K562 (cell line): ENCODE results near the gene ILKAP. TPM values are rescaled to one million over a fixed set of nuclear protein-coding genes. Genes with fewer than 3 reads are reported as not detected.

Experiments used
- ATF4 ChIP-seq: fragments of 450-650 bp; formaldehyde crosslinking; IDR thresholded peaks from 2 replicates; pipeline ENCODE4 v1.4.0; 2022; ENCODE audit warnings: mild to moderate bottlenecking, moderate library complexity
- CBX1 ChIP-seq: sonication (generic); IDR thresholded peaks from 2 replicates; pipeline ENCODE4 v1.6.1; 2016; ENCODE audit warnings: antibody characterized with exemption, low read depth, mild to moderate bottlenecking
- CCNT2 ChIP-seq: IDR thresholded peaks from 2 replicates; pipeline ENCODE4 v1.6.1; 2011; ENCODE audit warnings: borderline replicate concordance, low read depth, mild to moderate bottlenecking, moderate library complexity, mixed read lengths, low read length; ENCODE audit not compliant: insufficient read length; ENCODE audit errors: extremely low read depth
- DNMT1 ChIP-seq: fragments of 450-650 bp; IDR thresholded peaks from 2 replicates; pipeline ENCODE4 v1.6.1; 2016; ENCODE audit warnings: antibody characterized with exemption, mild to moderate bottlenecking
- EP400 ChIP-seq: fragments of 450-650 bp; IDR thresholded peaks from 2 replicates; pipeline ENCODE4 v1.6.1; 2017; ENCODE audit warnings: antibody characterized with exemption, mild to moderate bottlenecking, moderate library complexity
- FOSL1 ChIP-seq: fragments of 200-800 bp; sonication (Bioruptor generic); conservative IDR thresholded peaks from 2 replicates; pipeline ENCODE4 v1.6.1; 2016; ENCODE audit warnings: missing genetic modification characterization, missing compliant biosample characterization
- GABPB1 ChIP-seq: sonication (generic); formaldehyde crosslinking; IDR thresholded peaks from 2 replicates; pipeline ENCODE4 v1.8.0; 2022; ENCODE audit warnings: mild to moderate bottlenecking, missing genetic modification reagents
- GABPB2 ChIP-seq: fragments of 250-450 bp; sonication (Bioruptor Pico); conservative IDR thresholded peaks from 2 replicates; pipeline ENCODE4 v1.5.1; 2021; ENCODE audit warnings: mild to moderate bottlenecking
- HOMEZ ChIP-seq: fragments of 250-450 bp; sonication (Bioruptor Pico); IDR thresholded peaks from 2 replicates; pipeline ENCODE4 v1.4.0; 2020; ENCODE audit warnings: mild to moderate bottlenecking, moderate library complexity
- IRF9 ChIP-seq: fragments of 450-650 bp; IDR thresholded peaks from 2 replicates; pipeline ENCODE4 v1.6.1; 2016; ENCODE audit warnings: missing biosample characterization, missing genetic modification characterization
- MIER1 ChIP-seq: fragments of 450-650 bp; IDR thresholded peaks from 2 replicates; pipeline ENCODE4 v1.6.1; 2016; ENCODE audit warnings: antibody characterized with exemption, mild to moderate bottlenecking, low read depth
- PHF20 ChIP-seq: fragments of 450-650 bp; IDR thresholded peaks from 2 replicates; pipeline ENCODE4 v1.6.1; 2018; ENCODE audit not compliant: partially characterized antibody
- SAP30 ChIP-seq: fragments of 200-600 bp; sonication (generic); IDR thresholded peaks from 2 replicates; pipeline ENCODE4 v1.6.1; 2012; ENCODE audit warnings: borderline replicate concordance, low read depth, mild to moderate bottlenecking, moderate library complexity, low read length, control low read depth, inconsistent platforms; ENCODE audit not compliant: insufficient read depth, poor library complexity, severe bottlenecking
- SFPQ ChIP-seq: fragments of 200-400 bp; formaldehyde crosslinking; IDR thresholded peaks from 2 replicates; pipeline ENCODE4 v1.6.1; 2017; ENCODE audit warnings: mild to moderate bottlenecking, low read depth, low read length, moderate library complexity
- SMC3 ChIP-seq: conservative IDR thresholded peaks from 2 replicates; pipeline ENCODE4 v1.6.1; 2011; ENCODE audit warnings: low read depth, low read length, improper control_type of control experiment; ENCODE audit not compliant: insufficient read depth
- TOE1 ChIP-seq, 2 experiments: fragments of 450-650 bp in 1 of 2; sonication (generic) in 1 of 2; formaldehyde crosslinking in 1 of 2; IDR thresholded peaks; 2 replicates each; pipeline versions ENCODE4 v1.7.1 to v1.8.0; 2016 to 2022; ENCODE audit warnings: borderline replicate concordance in 2 of 2, mild to moderate bottlenecking in 2 of 2, antibody characterized with exemption in 1 of 2, inconsistent platforms in 1 of 2, low read depth in 1 of 2, missing genetic modification reagents in 1 of 2, moderate library complexity in 1 of 2
- U2AF2 ChIP-seq: fragments of 200-400 bp; formaldehyde crosslinking; optimal IDR thresholded peaks from 2 replicates; pipeline ENCODE3; 2017; ENCODE audit warnings: low read depth, mild to moderate bottlenecking, low read length
- XRCC4 ChIP-seq: IDR thresholded peaks from one replicate; pipeline ENCODE4 v1.6.1; 2011; ENCODE audit not compliant: insufficient read depth, insufficient read length; ENCODE audit errors: extremely low read depth
- ZBTB8A ChIP-seq: fragments of 450-650 bp; IDR thresholded peaks from 2 replicates; pipeline ENCODE4 v1.6.1; 2018; ENCODE audit warnings: mild to moderate bottlenecking, moderate library complexity; ENCODE audit not compliant: partially characterized antibody
- ZNF124 ChIP-seq: sonication (generic); formaldehyde crosslinking; IDR thresholded peaks from 2 replicates; pipeline ENCODE4 v1.8.1; 2022; ENCODE audit warnings: missing genetic modification reagents
- ZNF165 ChIP-seq: fragments of 250-450 bp; sonication (Bioruptor Pico); IDR thresholded peaks from 2 replicates; pipeline ENCODE4 v1.4.0; 2020; ENCODE audit warnings: borderline replicate concordance
- ZNF384 ChIP-seq: IDR thresholded peaks from 2 replicates; pipeline ENCODE4 v1.6.1; 2012; ENCODE audit warnings: low read depth, low read length, improper control_type of control experiment
- polyA plus RNA-seq, 8 experiments: library from polyadenylated mRNA; depleted of rRNA in 4 of 8; stranded (reverse) in 5 of 8; unstranded in 3 of 8; fragments of >200 nt; fragmentation: Nextera tagmentation in 2 of 8; fragmentation: Illumina TruSeq in 1 of 8; extraction: Ambion mirVana in 2 of 8; extraction: Trizol in 1 of 8; gene quantifications; 2 replicates each; pipeline versions ENCODE4 v1.2.1 to v1.2.3, GENCODE V29; 2011 to 2014; ENCODE audit warnings: inconsistent platforms in 1 of 8, missing spikeins in 1 of 8
- total RNA-seq, 7 experiments: library from RNA; depleted of rRNA in 6 of 7; stranded (reverse); fragments of >200 nt in 6 of 7; fragmentation: Illumina TruSeq in 2 of 7; extraction: Trizol in 2 of 7; gene quantifications; 2 replicates each; pipeline versions ENCODE4 v1.2.1 to v1.2.3, GENCODE V29; 2011 to 2021; ENCODE audit warnings: low replicate concordance in 1 of 7

Gene ILKAP
- total and polyA plus RNA-seq, 9 of the 15 experiments (the other 6 are each of a cell fraction or from before 2014, with no cell fraction given), result 3.1 to 43.9 (median 20.7) TPM

- TF ChIP-seq ZNF384 (no peak), TOE1 (IDR thresholded peaks at IDR 0.05; ENCODE audit: borderline replicate concordance) (no peak; the same call in 1 of the 2 replicates), TOE1 (CRISPR knock-in tag; IDR thresholded peaks at IDR 0.05; ENCODE audit: borderline replicate concordance, low read depth) (peak; percentile 91; the same call in 1 of the 2 replicates), PHF20 (no peak), U2AF2 (no peak), MIER1 (no peak), DNMT1 (no peak), ZNF165 (CRISPR knock-in tag) (no peak), CCNT2 (peak; percentile 42), HOMEZ (CRISPR knock-in tag) (no peak), ZBTB8A (no peak), FOSL1 (no peak), SMC3 (no peak), SAP30 (no peak), GABPB2 (CRISPR knock-in tag) (no peak), CBX1 (peak; percentile 62; the same call in 1 of the 2 replicates), IRF9 (tag) (no peak), ATF4 (no peak), GABPB1 (CRISPR knock-in tag) (peak; percentile 85), EP400 (peak; percentile 79; the same call in 1 of the 2 replicates), XRCC4 (no peak), SFPQ (no peak), ZNF124 (CRISPR knock-in tag) (peak; percentile 90; the same call in 1 of the 2 replicates)
These were observed 35.5 kb upstream of the ILKAP start (continued) for GRCh38 chr2:238238766-238239542.
